Measurements from ENCODE around the gene TBC1D22A. TPM values are rescaled to one million over a fixed set of nuclear protein-coding genes. Genes with fewer than 3 reads are reported as not detected.

The TBC1D22A gene
- total and polyA plus RNA-seq, 4 donors = 4.1 to 12.4 (median 8.4) TPM

DNA sequence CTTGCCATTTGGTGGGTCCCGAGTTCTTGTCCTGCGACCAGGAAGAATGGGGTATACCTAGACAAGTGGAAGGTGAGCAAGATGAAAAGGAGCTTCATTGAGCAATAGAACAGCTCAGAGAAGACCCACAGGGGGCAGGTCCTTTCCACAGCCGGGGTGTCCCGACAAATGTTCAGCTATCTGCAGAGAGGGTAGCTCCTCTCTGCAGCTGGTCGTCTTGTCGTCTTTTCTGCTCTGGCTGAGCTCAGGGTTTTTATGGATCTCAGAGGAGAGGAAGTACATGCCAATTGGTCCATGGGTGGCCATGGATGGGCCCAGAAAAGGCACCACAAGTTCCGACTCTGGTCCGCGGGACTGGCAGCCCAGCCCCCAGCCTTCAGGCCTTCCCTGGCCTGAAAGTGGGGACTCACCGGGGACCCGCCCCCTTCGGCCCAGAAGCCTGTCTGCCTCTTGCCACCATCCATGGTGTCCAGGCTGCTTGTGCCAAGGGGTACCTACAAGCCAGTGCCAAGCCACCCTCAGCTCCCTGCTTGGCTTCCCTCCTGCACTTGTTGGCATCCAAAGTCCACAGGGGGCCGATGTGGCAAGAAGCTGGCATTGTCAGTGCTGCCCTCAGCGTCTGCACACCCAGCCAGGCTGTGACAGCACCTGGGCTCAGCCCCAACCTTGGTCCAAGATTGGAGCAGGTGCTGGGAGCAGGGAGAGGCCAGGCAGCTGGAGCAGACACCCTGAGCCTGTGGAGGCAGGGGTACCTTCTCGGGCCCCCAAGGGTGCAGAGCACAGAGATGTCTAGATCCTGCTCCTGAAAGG, 438.9 kb downstream of the TBC1D22A start (continued):
- TF ChIP-seq HNF4A (conservative IDR thresholded peaks at IDR 0.05) = peak; percentile 94 to 99

DNA sequence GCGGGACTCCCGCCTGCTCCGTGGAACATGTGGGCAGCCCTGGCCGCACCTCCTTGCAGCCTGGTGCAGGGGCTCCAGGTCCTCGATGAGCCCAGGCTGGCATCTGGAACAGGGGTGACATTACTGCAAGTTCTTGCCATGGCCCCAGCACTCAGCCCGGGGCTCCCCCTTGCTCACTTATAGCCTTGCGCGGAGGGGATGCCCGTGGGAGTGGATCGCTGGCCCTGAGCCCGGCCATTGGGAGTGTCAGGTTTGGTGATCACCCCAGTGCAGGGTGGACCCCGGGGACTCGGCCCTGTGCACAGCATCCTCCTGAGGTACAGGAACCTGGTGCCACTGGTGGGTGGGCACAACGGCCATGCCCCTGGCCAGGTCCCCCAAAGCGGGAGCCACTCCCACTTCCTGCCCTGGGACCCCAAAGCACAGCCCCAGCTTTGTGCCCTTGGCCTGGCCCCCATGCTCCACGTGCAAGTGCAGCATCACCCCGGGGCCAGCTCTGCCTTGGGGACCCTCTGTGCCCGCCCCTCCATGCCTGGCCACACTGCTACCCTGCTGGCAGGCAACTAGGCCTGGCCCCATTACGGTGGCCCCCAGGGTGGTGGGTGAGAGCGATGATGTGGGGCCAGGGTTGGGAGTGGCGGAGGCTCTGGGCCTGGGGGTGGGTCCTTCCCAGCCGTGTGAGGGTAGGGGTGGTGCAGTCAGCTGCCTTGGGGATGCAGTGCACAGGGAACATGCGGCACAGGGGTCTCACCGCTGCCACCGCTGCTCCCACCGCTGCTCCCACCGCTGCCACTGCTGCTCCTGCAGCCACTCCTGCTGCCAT, 439.8 kb downstream of the TBC1D22A start:
- DNase-seq (ENCODE audit: low spot score) = peak; percentile 26
- H3K9me3 ChIP-seq (ENCODE audit: control insufficient read depth in 4 of 4, low read length in 3 of 4) = no peaks in the 10 kb centered on the region
- 90% methylated on average over 27 of the region's 27 CpGs for WGBS
- H3K9ac ChIP-seq (ENCODE audit: low read depth in 1 of 2, low read length in 2 of 2) = peak overlapping the region in 1 of 2 donors; percentile 21
- peaks cover 13 to 28% (median 19%) of the 10 kb centered on the region in 4 donors for H3K4me1 ChIP-seq (ENCODE audit: control insufficient read depth in 4 of 4, insufficient read depth in 4 of 4, low read length in 3 of 4)
- H3K36me3 ChIP-seq (ENCODE audit: control insufficient read depth in 4 of 4, insufficient read depth in 3 of 4, low read depth in 1 of 4, low read length in 3 of 4) = no peaks in the 10 kb centered on the region
- H3K27ac ChIP-seq (ENCODE audit: low read depth in 1 of 2, low read length in 2 of 2) = peak overlapping the region in 1 of 2 donors; percentile 43
- no peak for TF ChIP-seq FOXA1 (IDR thresholded peaks at IDR 0.05)
- TF ChIP-seq FOXA2 (IDR thresholded peaks at IDR 0.05) = no peak
- TF ChIP-seq NR2F2 (IDR thresholded peaks at IDR 0.05) = no peak
- no peak for TF ChIP-seq REST (IDR thresholded peaks at IDR 0.05)
- TF ChIP-seq TAF1 (conservative IDR thresholded peaks at IDR 0.05) = no peak
- no peak for TF ChIP-seq ATF3 (IDR thresholded peaks at IDR 0.05)
- no peak for TF ChIP-seq HNF4G (IDR thresholded peaks at IDR 0.05)
- no peak for TF ChIP-seq JUND (IDR thresholded peaks at IDR 0.05)
- no peak for TF ChIP-seq SP1 (IDR thresholded peaks at IDR 0.05)
- TF ChIP-seq RXRA (IDR thresholded peaks at IDR 0.05) = no peak
- TF ChIP-seq EGR1 (IDR thresholded peaks at IDR 0.05; ENCODE audit: low read depth in 2 of 2) = no peak
- no peak for TF ChIP-seq CTCF (IDR thresholded peaks at IDR 0.05; ENCODE audit: low read depth, low read length, missing input control)
- TF ChIP-seq HNF4A (conservative IDR thresholded peaks at IDR 0.05) = no peak
- no peak for TF ChIP-seq YY1 (IDR thresholded peaks at IDR 0.05)
- no peaks in the 10 kb centered on the region for H3K27me3 ChIP-seq (ENCODE audit: control insufficient read depth in 4 of 4, insufficient read depth in 4 of 4, low read length in 3 of 4)
- no peak overlapping the region for H3K4me3 ChIP-seq (ENCODE audit: low read depth in 1 of 3, low read length in 3 of 3)
